NCI-H526 (cell line): ENCODE results near the gene CADM2.
"Not testable (repeated sequence)": the region's sequence is repeated elsewhere in the genome, so short reads cannot be mapped to it uniquely, and the experiment has no call there.

Source experiments
- DNase-seq, 2 experiments: peaks; one replicate each; lab custom pipeline; 2025; lab: John Stamatoyannopoulos, UW

The CADM2 gene

DNA sequence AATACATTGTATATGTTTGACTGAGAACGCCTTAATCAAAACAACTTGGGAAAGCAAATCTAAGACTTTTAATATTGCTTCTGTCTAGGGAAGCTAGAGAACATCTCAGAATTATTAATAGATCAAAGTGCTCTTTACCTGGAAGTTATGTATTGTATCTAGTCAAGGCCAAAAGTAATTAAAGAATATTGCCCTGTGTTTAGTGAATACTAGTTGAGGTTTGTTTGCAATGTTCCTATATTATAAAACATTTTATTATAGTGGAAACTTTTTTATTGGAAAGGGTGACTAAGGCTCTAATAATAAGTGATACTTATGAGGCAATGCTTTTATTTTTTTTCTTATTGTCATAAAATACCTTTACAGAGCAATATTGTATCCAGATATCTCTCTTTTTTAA lies 118.2 kb downstream of the CADM2 start:
- no peak for DNase-seq

DNA sequence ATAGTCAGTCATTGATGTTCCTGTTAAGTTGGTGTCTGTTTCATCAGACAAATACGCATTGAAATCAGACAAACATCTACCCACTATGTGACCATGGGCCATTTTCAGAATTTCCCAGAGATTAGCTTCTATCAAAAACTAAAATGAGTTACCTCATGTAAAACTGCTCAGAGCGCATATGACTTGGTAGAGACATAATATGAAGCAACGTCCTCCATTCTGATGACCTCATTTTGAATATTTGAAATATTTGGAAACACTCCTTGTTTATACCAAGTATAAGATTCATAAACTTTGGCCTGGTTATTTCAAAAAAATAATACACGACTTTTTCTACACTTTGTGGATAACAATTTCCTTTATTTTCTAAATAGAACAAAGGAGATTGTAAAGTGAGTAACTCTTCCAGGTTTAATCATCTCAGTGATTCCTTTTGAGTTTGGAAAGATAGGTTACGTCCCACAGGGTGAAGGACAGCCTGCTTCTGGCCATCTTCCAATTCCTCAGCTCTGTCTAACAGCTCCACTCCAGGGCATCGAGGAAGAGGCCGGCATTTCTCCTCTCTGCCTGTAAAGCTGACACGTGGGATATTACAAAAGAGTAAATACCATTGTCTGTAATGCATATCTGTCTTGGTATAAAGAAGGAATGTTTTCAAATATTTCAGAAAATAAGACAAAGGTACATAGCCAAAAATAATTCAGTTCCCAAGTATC lies 122.6 kb downstream of the CADM2 start:
- no peak for DNase-seq

DNA sequence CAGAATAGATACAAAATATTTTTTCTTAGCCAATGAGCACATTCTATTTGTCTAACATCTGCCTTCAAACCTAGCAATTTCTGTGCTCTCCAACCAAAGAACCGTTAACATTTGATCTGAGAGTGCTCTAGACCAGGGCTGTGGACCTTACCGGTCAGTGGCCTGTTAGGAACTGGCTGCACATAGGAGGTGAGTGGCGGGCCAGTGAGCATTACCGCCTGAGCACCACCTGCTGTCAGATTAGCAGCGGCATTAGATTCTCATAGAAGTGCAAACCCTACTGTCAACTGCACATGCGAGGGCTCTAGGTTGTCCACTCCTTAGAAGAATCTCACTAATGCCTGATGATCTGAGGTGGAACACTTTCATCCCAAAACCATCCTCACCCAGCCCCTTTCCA lies 131.7 kb downstream of the CADM2 start:
- no peak for DNase-seq

DNA sequence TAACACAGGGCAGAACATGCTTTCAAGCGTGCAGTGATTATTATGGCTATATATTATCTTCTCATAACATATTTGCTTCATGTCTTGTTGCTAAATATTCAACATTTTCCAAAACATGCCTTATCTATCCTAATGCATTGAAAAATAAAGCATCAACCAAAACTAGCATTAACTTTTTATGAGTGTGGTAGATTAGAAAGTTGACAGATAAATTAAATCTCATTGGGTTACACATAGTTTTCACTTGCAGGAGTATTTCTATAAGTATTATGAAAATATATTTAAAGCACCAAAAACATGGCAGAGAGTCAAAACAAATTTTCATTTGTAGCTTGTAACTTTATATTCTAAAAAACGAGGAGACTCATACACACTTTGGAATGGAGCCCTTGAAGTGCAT lies 141.5 kb downstream of the CADM2 start:
- DNase-seq = no peak

DNA sequence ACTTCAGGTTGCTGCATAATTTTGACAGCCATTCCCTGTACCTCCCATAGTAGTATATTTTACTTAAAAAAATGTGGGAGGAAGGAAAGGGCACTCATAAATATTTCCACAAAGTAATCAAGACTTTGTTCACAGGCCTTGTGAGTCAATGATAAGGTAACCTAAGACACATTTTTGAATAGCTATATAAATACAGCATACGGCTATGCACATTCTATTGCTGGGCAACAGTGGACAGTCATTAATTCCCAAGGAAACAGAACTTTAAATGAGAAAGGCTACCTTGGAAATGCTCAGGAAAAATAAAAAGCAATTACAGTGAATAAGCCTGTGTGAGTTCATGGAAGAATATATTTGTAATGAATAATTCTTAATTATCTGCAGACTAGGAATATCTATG lies 144.0 kb downstream of the CADM2 start:
- no peak for DNase-seq

DNA sequence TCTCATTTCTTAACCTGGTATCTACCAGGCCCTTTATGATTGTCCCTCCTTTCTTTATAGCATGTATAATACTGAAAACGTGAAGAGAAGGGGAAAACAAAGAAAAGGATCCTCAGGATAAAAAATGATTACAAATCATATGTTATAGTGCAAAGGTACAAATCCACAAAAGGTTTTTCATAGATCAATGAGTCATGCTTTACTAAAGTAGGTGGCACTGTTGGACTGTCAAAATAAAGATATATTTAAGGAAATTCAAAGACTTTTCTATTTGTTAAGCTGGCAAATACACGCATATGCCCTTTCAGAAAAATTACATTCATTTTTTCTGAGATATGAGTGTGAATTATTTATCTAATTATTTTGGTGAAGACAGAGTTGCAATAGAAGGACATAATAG lies 151.6 kb downstream of the CADM2 start:
- DNase-seq = no peak

DNA sequence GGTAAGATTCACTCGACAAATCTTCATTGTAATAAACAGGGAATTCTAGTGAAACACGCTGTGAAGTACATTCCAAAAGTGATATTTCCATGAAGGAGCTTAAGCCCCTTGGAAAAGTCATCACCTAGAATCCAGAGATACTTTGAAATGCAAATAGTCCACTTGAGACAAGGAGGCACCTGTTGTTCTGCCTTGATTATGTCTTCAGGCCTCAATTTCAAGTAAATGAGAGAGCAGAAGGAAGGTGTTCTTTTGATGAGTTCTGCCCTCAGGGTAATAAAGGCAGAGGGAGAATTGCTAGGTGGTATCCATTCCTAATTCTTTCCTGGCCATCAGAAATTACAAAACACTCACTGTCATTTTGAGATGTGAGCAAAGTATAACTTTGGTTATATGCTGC lies 162.1 kb downstream of the CADM2 start:
- no peak for DNase-seq

DNA sequence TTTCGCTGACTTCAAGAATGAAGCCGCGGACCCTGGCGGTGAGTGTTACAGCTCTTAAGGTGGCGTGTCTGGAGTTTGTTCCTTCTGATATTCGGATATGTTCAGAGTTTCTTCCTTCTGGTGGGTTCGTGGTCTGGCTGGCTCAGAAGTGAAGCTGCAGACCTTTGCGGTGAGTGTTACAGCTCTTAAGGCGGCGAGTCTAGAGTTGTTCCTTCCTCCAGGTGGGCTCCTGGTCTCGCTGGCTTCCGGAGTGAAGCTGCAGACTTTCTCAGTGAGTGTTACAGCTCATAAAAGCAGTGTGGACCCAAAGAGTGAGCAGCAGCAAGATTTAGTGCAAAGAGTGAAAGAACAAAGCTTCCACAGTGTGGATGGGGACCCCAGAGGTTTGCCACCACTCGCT lies 174.1 kb downstream of the CADM2 start:
- not testable (repeated sequence) for DNase-seq

DNA sequence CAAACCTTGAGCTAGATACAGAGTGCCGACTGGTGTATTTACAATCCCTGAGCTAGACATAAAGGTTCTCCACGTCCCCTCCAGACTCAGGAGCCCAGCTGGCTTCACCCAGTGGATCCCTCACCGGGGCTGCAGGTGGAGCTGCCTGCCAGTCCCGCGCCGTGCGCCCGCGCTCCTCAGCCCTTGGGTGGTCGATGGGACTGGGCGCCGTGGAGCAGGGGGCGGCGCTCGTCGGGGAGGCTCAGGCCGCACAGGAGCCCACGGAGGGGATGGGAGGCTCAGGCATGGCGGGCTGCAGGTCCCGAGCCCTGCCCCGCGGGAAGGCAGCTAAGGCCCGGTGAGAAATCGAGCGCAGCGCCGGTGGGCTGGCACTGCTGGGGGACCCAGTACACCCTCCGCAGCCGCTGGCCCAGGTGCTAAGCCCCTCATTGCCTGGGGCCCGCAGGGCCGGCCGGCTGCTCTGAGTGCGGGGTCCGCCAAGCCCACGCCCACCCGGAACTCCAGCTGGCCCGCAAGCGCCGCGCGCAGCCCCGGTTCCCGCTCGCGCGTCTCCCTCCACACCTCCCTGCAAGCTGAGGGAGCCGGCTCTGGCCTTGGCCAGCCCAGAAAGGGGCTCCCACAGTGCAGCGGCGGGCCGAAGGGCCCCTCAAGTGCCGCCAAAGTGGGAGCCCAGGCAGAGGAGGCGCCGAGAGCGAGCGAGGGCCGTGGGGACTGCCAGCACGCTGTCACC lies 175.1 kb downstream of the CADM2 start:
- DNase-seq = not testable (repeated sequence)

DNA sequence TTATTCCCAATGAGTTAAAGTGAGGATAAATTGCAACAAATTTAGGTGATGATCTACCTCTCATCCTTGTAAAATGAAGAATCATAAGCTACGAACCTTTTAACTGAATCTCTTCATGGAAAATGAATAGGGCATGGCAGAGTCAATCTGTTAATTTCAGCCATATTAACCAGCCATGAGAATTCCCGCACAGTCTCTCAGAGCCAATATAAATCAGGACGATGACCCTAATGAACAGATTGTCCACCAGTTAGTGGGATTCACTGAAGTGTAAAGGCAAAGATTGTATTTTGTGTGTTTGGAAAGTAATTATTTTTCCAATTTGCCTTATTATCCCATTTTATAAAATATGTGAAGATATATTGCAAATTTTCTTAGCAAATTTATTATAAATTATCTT lies 183.8 kb downstream of the CADM2 start:
- no peak for DNase-seq

DNA sequence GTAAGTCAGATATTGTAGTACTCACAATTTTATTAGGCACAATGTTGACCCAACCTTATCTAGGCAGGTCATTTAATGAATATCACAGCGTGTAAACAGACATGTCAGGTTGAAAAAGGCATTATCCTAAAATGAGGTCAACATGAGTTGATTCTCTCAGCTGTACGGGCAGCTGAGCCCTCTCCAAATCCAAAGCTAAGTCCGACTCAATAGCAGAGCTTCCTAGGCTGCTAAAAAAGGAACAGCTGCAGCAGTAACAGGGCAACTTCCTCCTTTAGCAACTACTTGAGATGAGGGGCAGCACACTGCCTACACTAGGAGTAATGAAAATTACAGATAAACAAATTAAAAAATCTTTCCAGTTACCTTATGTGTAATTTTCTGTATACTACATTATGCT lies 189.2 kb downstream of the CADM2 start:
- DNase-seq = no peak

DNA sequence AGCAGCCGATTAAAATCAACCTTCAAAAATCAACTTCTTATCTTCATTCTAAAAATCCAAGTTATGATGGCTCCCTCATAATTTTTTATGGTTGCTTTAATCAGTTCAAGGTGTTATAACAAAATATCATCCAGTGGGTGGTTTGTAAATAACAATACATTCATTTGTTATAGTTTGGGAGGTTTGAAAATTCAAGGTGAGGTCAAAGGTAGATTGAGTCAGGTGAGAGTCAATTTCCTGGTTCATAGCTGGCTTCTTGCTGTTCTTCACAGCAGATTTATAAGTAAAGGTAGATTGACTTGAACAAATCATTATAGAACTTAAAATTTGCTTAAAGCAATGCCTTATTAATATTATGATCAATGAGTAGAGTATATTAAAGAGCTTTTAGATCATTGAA lies 192.8 kb downstream of the CADM2 start:
- no peak for DNase-seq

DNA sequence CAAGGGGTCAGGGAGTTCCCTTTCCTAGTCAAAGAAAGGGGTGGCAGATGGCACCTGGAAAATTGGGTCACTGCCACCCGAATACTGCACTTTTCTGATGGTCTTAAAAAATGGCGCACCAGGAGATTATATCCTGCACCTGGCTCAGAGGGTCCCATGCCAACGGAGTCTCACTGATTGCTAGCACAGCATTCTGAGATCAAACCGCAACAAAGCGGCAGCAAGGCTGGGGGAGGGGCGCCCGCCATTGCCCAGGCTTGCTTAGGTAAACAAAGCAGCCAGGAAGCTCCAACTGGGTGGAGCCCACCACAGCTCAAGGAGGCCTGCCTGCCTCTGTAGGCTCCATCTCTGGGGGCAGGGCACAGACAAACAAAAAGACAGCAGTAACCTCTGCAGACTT lies 194.5 kb downstream of the CADM2 start:
- DNase-seq = not testable (repeated sequence)

DNA sequence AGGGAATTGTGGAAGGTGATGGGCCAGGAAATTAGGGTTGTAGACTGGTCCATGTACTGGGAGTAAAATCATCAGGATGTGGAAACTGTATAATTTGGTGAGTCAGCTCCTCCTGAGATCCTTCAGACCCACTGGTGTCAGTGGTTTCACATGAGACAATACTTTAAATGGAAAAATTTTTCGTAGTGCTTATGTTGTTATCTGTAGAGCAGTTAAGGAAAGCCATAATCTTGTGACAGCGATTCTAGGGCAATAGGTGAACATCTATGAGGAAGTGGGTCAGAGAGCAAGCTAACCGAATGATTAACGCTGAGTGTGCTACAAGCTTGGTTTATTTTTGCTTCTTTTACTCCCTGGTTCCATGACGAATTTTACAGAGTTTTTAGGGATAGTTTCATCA lies 200.6 kb downstream of the CADM2 start:
- no peak for DNase-seq

DNA sequence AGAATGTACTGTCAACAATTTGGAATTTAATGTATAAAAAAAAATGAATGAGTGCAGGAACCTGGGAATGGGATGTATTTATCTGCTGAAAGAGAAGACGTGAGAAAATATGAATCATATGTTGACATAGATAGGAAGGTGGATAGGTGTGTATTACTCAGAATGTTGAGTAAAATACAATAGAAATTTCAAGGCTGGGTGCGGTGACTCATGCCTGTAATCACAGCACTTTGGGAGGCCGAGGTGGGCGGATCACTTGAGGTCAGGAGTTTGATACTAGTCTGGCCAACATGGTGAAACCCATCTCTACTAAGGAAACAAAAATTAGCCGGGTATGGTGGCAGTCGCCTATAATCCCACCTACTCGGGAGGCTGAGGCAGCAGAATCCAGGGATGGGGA lies 202.8 kb downstream of the CADM2 start:
- no peak for DNase-seq

DNA sequence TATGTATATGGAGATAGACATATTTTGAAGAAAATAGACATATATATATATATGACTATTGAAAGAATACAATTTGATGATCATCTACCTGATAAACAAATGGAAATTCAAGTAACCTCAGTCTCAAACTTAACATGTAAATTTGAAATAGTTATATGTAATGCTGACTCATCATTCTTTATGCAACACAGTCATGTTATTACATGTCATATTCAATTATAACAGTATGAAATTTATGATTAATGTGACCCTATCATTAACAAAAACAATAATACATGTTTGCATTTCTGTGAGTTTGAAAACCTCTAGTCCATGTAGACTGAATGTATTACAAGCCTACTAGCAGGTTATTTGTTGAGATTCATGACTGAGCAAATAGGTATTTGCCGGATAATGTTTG lies 204.1 kb downstream of the CADM2 start:
- DNase-seq = no peak

DNA sequence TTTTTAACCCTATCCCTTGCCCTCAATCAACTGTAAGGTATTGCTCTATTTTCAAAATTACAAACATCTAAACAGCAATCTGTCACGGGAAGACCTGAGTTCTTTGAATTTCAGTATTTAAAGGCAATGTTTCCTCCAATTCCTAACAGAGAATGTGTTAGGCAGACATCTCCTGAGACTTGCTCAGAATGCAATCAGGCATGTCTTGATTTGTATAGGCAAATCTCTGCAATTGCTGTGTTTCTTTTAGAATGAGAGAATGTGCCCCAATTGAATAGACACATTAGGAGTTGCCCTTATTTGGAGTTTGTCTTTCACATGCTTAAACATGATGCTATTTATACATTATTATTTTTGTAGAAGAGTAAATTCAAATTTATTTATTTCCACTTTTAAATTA lies 205.6 kb downstream of the CADM2 start:
- peak; percentile 5 to 35 for DNase-seq

DNA sequence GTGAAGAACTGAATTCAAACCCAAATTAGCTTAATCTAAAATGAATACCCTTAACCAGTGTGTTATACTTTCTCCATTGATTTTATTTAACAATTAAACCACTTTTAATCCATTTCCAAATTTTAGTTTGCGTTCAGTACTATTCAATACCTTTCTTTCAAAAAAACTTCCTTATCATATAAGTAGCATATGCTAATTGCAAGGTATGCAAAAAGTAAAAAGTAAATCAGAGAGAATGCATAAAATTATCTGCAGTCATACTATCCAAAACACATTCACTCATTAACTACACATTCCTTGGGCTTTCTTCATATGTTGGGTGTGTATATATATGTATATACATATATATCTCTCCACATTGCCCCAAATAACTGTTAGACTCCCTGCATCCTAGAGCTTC lies 208.8 kb downstream of the CADM2 start:
- no peak for DNase-seq

DNA sequence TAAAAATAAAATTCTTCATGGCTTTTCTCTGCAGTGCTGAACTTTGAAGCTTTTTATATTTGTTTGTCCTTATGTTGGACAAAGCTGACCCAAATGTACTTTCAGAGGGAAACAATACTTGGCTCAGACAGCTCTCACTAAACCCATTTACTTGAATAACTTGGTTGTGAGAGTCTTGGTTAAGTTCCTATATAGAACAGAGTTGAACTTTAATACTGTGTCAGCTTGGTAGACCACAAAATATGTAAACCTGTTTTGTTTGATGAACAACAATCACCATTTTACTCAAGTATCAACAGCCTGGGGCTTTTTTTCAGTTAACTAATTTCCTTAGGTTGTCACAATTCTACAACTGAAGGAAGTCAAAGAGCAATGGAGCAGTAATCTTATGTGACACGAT lies 211.9 kb downstream of the CADM2 start:
- DNase-seq = no peak

DNA sequence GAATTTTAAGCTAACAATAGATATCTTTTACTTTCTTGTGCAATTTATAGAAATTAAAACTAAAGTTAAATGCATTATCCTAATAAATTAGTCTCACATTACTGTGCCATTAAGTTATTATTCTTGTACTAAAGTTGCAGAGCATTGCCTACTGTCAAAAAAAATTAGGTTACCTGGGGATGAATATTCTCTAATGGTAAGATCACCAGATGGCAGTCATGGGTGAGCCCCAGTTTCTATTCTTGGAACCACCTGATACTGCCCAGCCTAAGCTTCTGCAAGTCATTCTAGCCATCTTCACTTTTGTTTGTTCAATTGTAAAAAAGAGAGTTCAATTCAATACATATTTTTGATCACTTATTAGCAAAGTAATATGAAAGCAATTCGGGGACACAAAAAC lies 213.2 kb downstream of the CADM2 start:
- DNase-seq = no peak

DNA sequence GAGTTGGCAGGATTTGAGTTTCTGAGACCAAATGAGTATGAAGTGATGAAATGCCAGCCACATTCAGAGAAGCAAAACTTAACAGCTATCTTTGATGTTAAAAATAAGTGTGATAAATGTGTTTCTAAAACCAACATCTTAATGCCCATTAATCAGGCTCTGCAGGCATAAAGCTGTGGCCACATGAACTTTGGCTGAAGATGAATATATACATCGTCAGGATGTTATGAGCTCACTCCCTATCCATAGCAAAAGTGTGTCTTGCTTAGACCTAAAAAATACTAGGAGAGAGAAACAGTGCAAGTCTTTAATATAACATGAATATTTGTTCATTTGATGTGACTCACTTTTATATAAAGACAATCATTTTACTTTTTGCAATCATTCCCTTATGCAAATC lies 218.0 kb downstream of the CADM2 start:
- DNase-seq = no peak

DNA sequence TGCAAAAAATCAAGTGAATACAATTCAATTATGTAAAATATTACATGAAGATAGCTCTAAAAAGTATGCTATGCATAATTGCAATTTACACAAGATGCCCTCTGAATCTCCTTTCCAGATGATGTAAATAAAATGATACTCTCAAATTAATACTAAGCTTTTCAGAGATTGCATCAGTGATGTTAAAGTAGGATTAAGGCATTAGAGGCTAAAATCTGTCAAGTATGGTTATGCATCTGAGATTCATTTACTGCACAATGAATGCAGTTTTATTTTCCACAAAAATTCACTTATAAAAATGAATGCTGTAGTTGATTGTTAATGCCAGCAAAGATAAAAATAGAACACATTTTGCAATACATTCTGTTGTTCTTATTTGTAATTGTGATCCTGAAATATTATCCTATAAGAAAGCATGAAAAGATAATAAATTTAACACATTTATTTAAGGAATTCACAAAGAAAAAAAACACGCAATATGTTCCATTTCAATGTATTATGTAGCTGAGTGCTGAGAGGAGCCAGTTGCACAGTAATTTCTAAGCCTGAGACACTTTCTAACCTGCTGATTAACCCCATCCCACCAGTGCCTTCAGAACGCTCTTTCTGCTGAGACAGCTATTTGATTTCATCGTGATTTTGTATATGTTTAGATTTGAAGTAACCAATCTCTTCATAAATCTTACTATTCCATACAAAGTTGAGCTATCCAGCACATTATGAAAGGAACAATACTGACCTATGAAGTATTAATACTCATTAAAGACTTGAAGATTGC lies 224.4 kb downstream of the CADM2 start:
- DNase-seq = no peak

DNA sequence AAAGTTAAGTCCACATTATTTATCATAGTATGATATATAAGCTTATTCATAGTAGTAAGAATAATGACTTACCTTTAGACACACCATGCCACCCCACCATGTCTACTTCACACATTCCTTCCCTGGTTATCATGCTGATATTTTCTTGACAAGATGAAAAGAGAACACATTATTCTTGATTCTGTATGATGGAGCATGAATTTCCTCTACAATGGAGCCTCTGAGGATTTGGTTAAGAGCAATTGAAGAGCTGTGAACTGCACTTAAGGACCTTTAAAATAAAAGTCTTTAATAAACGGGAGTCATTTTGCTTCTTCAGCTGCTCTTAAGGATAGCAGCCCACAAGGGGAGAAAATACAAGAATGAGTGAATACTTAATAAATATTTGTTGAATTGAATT lies 226.7 kb downstream of the CADM2 start:
- no peak for DNase-seq
